Pancreas (tissue), 10 donors: ENCODE data around the gene ZNF280C. TPM values are rescaled to one million over a fixed set of nuclear protein-coding genes. Genes with fewer than 3 reads are reported as not detected.
"Not testable (repeated sequence)": the region's sequence is repeated elsewhere in the genome, so short reads cannot be mapped to it uniquely, and the experiment has no call there.

Experiments used
- ATAC-seq, 4 donors: fragments of 200-7000 bp; cut with Tn5 transposase; one replicate each; pipeline versions ENCODE4 v1.8.0 to v1.9.1; 2020; ENCODE audit warnings: mild to moderate bottlenecking in 4 of 4, moderate library complexity in 4 of 4
- DNase-seq, 6 donors: peaks; one replicate each; pipeline ENCODE4 v3.0.0-alpha.2; 2020
- FAIRE-seq: peaks from 2 replicates; lab custom pipeline; 2012; peaks lifted over from hg19 to GRCh38; lab: Jason Lieb, UNC
- H3K27ac ChIP-seq, 4 donors: fragments of 200-600 bp; sonication (generic); 1 replicate in 3 of 4; 2 replicates in 1 of 4; pipeline versions ENCODE4 v1.5.0 to v1.8.0; 2020
- H3K27me3 ChIP-seq, 4 donors: fragments of 200-600 bp; one replicate each; pipeline ENCODE4 v1.8.0; 2021
- H3K36me3 ChIP-seq, 3 donors: fragments of 200-600 bp; sonication (generic) in 1 of 3; one replicate each; pipeline versions ENCODE4 v1.5.0 to v1.8.0; 2020 to 2021
- H3K4me1 ChIP-seq, 3 donors: fragments of 200-600 bp; one replicate each; pipeline ENCODE4 v1.8.0; 2021
- H3K4me3 ChIP-seq, 4 donors: fragments of 200-600 bp; sonication (generic) in 2 of 4; one replicate each; pipeline versions ENCODE4 v1.5.0 to v1.8.0; 2020 to 2021
- H3K9me3 ChIP-seq, 4 donors: fragments of 200-600 bp; one replicate each; pipeline ENCODE4 v1.8.0; 2021
- CTCF ChIP-seq, 4 donors: fragments of 200-600 bp; sonication (generic) in 3 of 4; IDR thresholded peaks; one replicate each; pipeline versions ENCODE4 v1.5.0 to v1.8.0; 2021; ENCODE audit warnings: antibody characterized with exemption in 4 of 4
- WGBS, 2 donors: extraction: QIAGEN DNeasy Blood & Tissue Kit; methylation state at CpG; one replicate each; pipeline ENCODE4 v1.1.7; 2013; 5-methylcytosine and 5-hydroxymethylcytosine counted together
- intact Hi-C, 3 donors: fragments of 100-400 bp; cut with DNase I; formaldehyde crosslinking; loops; one replicate each; pipeline versions ENCODE4 v1.11.1 to v1.14.2; 2022
- polyA plus RNA-seq, 2 donors: library from polyadenylated mRNA; stranded (reverse); fragments of 200-250 nt; gene quantifications; one replicate each; pipeline ENCODE4 v1.2.3, GENCODE V29; 2013
- total RNA-seq, 6 donors: library from RNA; stranded (reverse); fragmentation: NEBNext Ultra II Directional in 4 of 6; extraction: Animal tissue kit (Norgen Biotek cat#: 25700) in 4 of 6; gene quantifications; one replicate each; pipeline versions ENCODE4 v1.2.1 to v1.2.4, GENCODE V29; 2021 to 2023
- donor health status: healthy with polysubstance abuse.
- donor health status: DM: no; HTN: no; CAD: no; lungs with moderate emphysema.
- donor health status: DM: no; HTN: no; CAD: no.
- donor health status: control.
- donor health status: control.
- donor health status: Bipolar disorder and iron deficiency.
- donor health status: DM: yes; HTN: yes; CAD: no.
- donor health status: DM: no; HTN: no; CAD: no.
- donor health status: DM: no; HTN: no; CAD: no.
- donor health status: DM: yes; HTN: yes; CAD: no.

The ZNF280C gene
- total and polyA plus RNA-seq, 8 donors = 0.61 to 2.5 (median 1.4) TPM

DNA sequence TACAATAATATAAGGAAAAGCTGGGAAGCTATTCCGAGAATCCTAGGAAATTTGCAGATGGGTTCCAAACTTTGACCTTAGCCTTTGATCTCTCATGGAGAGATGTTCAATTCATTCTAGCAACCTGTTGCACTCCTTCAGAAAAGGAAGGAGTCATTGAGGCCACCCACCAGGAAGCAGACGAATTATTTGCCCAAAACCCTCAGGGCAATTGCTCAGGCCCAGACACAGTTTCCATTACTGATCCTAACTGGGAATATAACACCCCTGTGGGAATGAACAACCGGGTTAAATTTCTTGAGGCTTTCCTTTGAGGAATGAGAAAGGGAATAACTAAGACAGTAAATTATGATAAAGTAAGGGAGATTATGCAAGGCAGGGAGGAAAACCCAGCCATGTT is 13.5 kb upstream of the ZNF280C start:
- WGBS, 2 donors = 78 to 80% methylated on average over 3 of the region's 3 CpGs
- DNase-seq (no peak), ATAC-seq (no peak), FAIRE-seq (no peak)
- Histone ChIP-seq H3K4me1 (no peaks in the 10 kb centered on the region), H3K4me3 (no peak overlapping the region), H3K27ac (no peak overlapping the region), H3K27me3 (no peaks in the 10 kb centered on the region), H3K36me3 (no peaks in the 10 kb centered on the region), H3K9me3 (no peaks in the 10 kb centered on the region)
- TF ChIP-seq CTCF (IDR thresholded peaks at IDR 0.05) = no peak
- intact Hi-C loops = no loop called here

- no peak for FAIRE-seq
- DNase-seq = no peak
- no peak for ATAC-seq
- Histone ChIP-seq H3K4me1 (no peaks in the 10 kb centered on the region), H3K27ac (no peak overlapping the region), H3K4me3 (no peak overlapping the region), H3K36me3 (no peaks in the 10 kb centered on the region), H3K9me3 (no peaks in the 10 kb centered on the region), H3K27me3 (no peaks in the 10 kb centered on the region)
- intact Hi-C loops = no loop called here
- no peak for TF ChIP-seq CTCF (IDR thresholded peaks at IDR 0.05)
- WGBS, 2 donors = 47 to 53% methylated on average over 3 of the region's 3 CpGs
Measured at GRCh38 chrX:130280901-130281300, 12.2 kb upstream of the ZNF280C start.

DNA sequence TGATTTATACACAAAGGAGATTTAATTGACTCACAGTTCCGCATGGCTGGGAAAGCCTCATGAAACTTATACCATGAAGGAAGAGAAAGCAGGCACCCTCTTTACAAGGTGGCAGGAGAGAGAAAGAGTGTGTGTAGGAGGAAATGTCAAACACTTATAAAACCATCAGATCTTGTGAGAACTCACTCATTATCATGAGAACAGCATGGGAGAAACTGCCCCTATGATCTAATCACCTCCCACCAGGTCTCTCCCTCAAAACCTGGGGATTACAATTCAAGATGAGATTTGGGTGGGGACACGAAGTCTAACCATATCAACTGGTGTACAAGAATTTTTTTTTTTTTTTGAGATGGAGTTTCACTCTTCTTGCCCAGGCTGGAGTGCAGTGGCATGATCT is 3.6 kb upstream of the ZNF280C start:
- ATAC-seq, FAIRE-seq: not testable (repeated sequence)

GRCh38 chrX:130269391-130269790 is 692 bp upstream of the ZNF280C start:
- H3K27ac ChIP-seq, H3K4me3 ChIP-seq, H3K27me3 ChIP-seq, DNase-seq, H3K9me3 ChIP-seq, ATAC-seq, H3K4me1 ChIP-seq, FAIRE-seq, intact Hi-C loops, H3K36me3 ChIP-seq: not testable (repeated sequence)
- 94 to 96% methylated on average over 12 of the region's 12 CpGs for WGBS, 2 donors

More for the DNA sequence above, 3.6 kb upstream of the ZNF280C start:
- H3K27me3 ChIP-seq, H3K27ac ChIP-seq, H3K4me3 ChIP-seq, DNase-seq, intact Hi-C loops, H3K36me3 ChIP-seq, H3K9me3 ChIP-seq, H3K4me1 ChIP-seq: not testable (repeated sequence)
- WGBS, 2 donors = 57 to 58% methylated on average over 2 of the region's 2 CpGs

DNA sequence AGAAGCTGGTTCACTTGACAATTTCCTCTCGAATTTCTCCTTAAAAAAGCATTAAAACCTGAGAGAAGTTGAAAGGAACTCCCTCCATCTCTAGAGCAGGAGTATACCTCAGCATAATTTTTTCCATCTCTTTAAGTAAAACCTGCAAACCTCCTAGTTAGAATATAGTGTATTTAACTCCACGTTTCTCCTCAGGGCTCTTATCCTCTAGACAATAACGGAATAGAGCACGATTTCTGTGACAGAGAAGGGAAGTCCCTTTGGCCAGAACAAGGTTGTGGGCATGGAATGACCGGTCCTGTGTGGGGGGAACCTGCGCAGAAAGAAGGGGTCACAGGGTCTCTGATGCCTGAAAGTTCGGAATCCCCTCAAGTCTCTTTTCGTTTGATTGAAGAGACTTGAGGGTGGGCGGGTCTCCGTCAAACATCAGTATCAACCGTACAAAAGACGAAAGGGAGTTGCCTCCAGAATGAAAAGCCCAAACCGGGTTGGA is 697 bp downstream of the ZNF280C start:
- Histone ChIP-seq H3K27me3 (no peaks in the 10 kb centered on the region), H3K4me3 (peak overlapping the region; percentile 21 to 54 (median 44)), H3K27ac (peak overlapping the region in 2 of 4 donors; percentile 45 to 60), H3K4me1 (no peaks in the 10 kb centered on the region), H3K9me3 (no peaks in the 10 kb centered on the region), H3K36me3 (no peaks in the 10 kb centered on the region)
- peak in 3 of 4 donors; percentile 11 to 44 (median 33) for ATAC-seq
- no peak for FAIRE-seq
- no peak for DNase-seq
- intact Hi-C loops = no loop called here
- WGBS, 2 donors = 1 to 17% methylated on average over 13 of the region's 13 CpGs
- no peak for TF ChIP-seq CTCF (IDR thresholded peaks at IDR 0.05)

DNA sequence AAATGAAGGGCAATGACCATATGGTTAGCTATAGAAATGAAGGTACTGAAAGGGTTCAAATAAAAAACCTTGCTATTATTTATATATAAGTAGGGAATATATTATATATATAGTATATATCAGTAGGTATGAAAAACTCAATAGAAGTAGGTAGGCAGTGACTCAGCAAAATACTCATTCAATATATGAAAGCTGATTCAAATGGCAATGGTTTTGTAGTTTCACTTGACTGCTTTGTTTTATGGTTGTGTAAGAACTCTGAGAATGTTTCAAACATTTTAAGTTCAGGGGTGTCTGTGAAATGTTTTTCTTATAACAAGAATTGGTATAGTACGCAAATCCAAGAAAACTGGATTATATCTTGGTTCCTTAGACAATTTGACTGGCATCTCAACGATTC is 4.1 kb downstream of the ZNF280C start:
- DNase-seq (no peak), FAIRE-seq (peak; percentile 61), ATAC-seq (no peak)
- Histone ChIP-seq H3K9me3 (no peaks in the 10 kb centered on the region), H3K27me3 (no peaks in the 10 kb centered on the region), H3K4me3 (no peak overlapping the region), H3K27ac (no peak overlapping the region), H3K4me1 (no peaks in the 10 kb centered on the region), H3K36me3 (no peaks in the 10 kb centered on the region)
- 63 to 84% methylated on average over 2 of the region's 2 CpGs for WGBS, 2 donors
- intact Hi-C loops = no loop called here
- no peak for TF ChIP-seq CTCF (IDR thresholded peaks at IDR 0.05)
